Dermis blood vessel endothelial cell (primary cell): Measurements from ENCODE around the gene ELN. TPM values are rescaled to one million over a fixed set of nuclear protein-coding genes. Genes with fewer than 3 reads are reported as not detected.
A peak's percentile ranks its signal among the peaks of the same experiment; 100 is the strongest.

Experiments used
- DNase-seq: peaks from one replicate; pipeline ENCODE4 v3.0.0; 2010
- total RNA-seq: library from RNA; depleted of rRNA; stranded (reverse); fragments of >200 nt; gene quantifications from 2 replicates; pipeline ENCODE4 v1.2.3, GENCODE V29; 2014

ELN gene
- total RNA-seq, 1 donor from 2014 or later = 5.4 TPM

- peak; percentile 90 for DNase-seq
These were observed 70.1 kb downstream of the ELN start for GRCh38 chr7:74097937-74098614.

DNA sequence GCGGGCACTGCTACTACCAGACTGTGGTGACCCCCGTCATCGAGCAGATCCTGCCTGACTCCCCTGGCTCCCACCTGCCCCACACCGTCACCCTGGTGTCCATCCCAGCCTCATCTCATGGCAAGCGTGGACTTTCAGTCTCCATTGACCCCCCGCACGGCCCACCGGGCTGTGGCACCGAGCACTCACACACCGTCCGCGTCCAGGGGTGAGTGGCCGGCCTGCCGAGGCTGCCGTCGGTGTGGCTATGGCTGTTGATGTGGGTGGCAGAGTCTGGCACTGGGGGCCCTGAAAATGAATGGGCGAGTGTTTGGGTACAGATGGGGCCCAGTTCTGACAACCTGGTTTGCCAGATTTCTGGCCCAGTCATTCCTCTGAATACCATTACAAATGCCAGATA is 71.1 kb downstream of the ELN start:
- no peak for DNase-seq

GRCh38 chr7:74101061-74101681 is 73.2 kb downstream of the ELN start:
- no peak for DNase-seq

DNA sequence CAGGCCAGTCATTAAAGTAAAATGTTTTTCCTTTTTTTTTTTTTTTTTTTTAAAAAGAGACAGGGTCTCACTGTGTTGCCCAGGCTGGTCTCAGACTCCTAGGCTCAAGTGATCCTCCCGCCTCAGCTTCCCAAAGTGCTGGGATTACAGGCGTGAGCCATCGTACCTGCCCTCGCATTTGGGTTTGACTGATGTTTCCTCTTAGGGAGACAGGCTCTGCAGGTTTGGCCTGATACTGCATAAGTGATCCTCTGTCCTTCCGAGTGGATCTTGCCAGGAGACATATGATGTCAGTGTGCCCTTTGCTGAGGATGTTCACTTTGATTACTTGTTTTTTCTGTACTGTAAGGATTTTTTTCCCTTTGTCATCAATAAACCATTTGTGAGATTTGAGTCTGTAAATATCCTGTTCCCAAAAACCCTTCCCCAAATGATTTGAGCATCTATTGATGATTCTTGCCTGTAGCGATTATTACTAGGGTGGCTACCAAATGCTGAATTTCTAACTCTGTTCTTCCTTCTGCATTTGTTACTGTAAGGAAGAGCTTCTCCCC is 75.3 kb downstream of the ELN start:
- no peak for DNase-seq

- DNase-seq = no peak
These were observed 76.7 kb downstream of the ELN start for GRCh38 chr7:74104702-74105101.

- no peak for DNase-seq
These were observed 78.0 kb downstream of the ELN start for GRCh38 chr7:74105992-74106391.

- DNase-seq = no peak
These were observed 78.9 kb downstream of the ELN start for GRCh38 chr7:74106846-74107245.

GRCh38 chr7:74115326-74115725 is 87.4 kb downstream of the ELN start:
- peak; percentile 6 for DNase-seq

GRCh38 chr7:74116356-74116755 is 88.4 kb downstream of the ELN start:
- no peak for DNase-seq

Other genes with a start within 250 kb of the ELN start
- 0.51 and 1.2 TPM in 2 replicates for gene CLDN4, start 197.2 kb upstream of the ELN start, total RNA-seq
- gene METTL27, start 185.7 kb upstream of the ELN start, total RNA-seq = 0.70 and 3.2 TPM in 2 replicates
- gene TMEM270, start 167.0 kb upstream of the ELN start, total RNA-seq = not detected in 2 replicates
- gene LIMK1, start 55.6 kb downstream of the ELN start, total RNA-seq = 20.4 and 32.7 TPM in 2 replicates
- 305 and 481 TPM in 2 replicates for gene EIF4H, start 146.2 kb downstream of the ELN start, total RNA-seq
- gene LAT2, start 181.8 kb downstream of the ELN start, total RNA-seq = 1.2 and 1.9 TPM in 2 replicates
- 20.9 and 26.9 TPM in 2 replicates for gene RFC2, start 226.2 kb downstream of the ELN start, total RNA-seq